HepG2 (cell line): ENCODE measurements around the gene ZFAND4. TPM values are rescaled to one million over a fixed set of nuclear protein-coding genes. Genes with fewer than 3 reads are reported as not detected.

Source experiments
- ELF4 ChIP-seq: sonication (generic); formaldehyde crosslinking; IDR thresholded peaks from 2 replicates; pipeline ENCODE4 v1.5.0; 2020; ENCODE audit warnings: missing genetic modification reagents, mild to moderate bottlenecking, moderate library complexity, borderline replicate concordance
- HMG20B ChIP-seq: conservative IDR thresholded peaks from 2 replicates; pipeline ENCODE4 v1.6.1; 2016; ENCODE audit warnings: missing genetic modification reagents, missing compliant biosample characterization
- HNF1A ChIP-seq, 2 experiments: sonication (generic) in 1 of 2; formaldehyde crosslinking in 1 of 2; IDR thresholded peaks; 2 replicates each; pipeline versions ENCODE4 v1.4.0 to v1.6.1; 2016 to 2020; ENCODE audit warnings: borderline replicate concordance in 1 of 2, low read depth in 1 of 2, mild to moderate bottlenecking in 1 of 2, missing genetic modification reagents in 1 of 2
- SMAD3 ChIP-seq: sonication (generic); formaldehyde crosslinking; IDR thresholded peaks from 2 replicates; pipeline ENCODE4 v1.4.0; 2020; ENCODE audit warnings: missing genetic modification reagents
- STAG1 ChIP-seq: sonication (generic); formaldehyde crosslinking; IDR thresholded peaks from 2 replicates; pipeline ENCODE4 v1.4.0; 2020; ENCODE audit warnings: missing genetic modification reagents
- ZNF382 ChIP-seq: sonication (generic); formaldehyde crosslinking; IDR thresholded peaks from 2 replicates; pipeline ENCODE4 v1.5.0; 2020; ENCODE audit warnings: missing genetic modification reagents, mild to moderate bottlenecking, borderline replicate concordance
- polyA plus RNA-seq, 8 experiments: library from polyadenylated mRNA; depleted of rRNA in 3 of 8; stranded (reverse) in 7 of 8; unstranded in 1 of 8; fragments of >200 nt; fragmentation: Illumina TruSeq in 4 of 8; extraction: Trizol in 4 of 8; gene quantifications; 2 replicates each; pipeline versions ENCODE4 v1.2.1 to v1.2.3, GENCODE V29; 2011 to 2016; ENCODE audit warnings: low read depth in 4 of 8, missing spikeins in 1 of 8, mixed read lengths in 1 of 8; ENCODE audit not compliant: insufficient read depth in 1 of 8
- total RNA-seq, 5 experiments: library from RNA; depleted of rRNA; stranded (reverse); fragments of >200 nt; fragmentation: Illumina TruSeq; extraction: Trizol; gene quantifications; 2 replicates each; pipeline ENCODE4 v1.2.3, GENCODE V29; 2016; ENCODE audit warnings: low read depth in 1 of 5
- TF ChIP-seq, protein P1 (sequence below): sonication (generic); formaldehyde crosslinking; IDR thresholded peaks from 2 replicates; pipeline ENCODE4 v1.5.0; 2020; ENCODE audit warnings: missing genetic modification reagents
- TF ChIP-seq, protein P2 (sequence below): IDR thresholded peaks from 2 replicates; pipeline ENCODE4 v1.6.1; 2016; ENCODE audit warnings: control low read depth

The ZFAND4 gene
- total and polyA plus RNA-seq, 2 of the 13 experiments (the other 11 are each of a cell fraction or from before 2014, with no cell fraction given) = 2.9 to 9.2 TPM

- TF ChIP-seq, protein P1, sequence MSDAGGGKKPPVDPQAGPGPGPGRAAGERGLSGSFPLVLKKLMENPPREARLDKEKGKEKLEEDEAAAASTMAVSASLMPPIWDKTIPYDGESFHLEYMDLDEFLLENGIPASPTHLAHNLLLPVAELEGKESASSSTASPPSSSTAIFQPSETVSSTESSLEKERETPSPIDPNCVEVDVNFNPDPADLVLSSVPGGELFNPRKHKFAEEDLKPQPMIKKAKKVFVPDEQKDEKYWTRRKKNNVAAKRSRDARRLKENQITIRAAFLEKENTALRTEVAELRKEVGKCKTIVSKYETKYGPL = no peak
- no peak for TF ChIP-seq ZNF382 (CRISPR knock-in tag)
- TF ChIP-seq ELF4 (CRISPR knock-in tag) = no peak
- no peak for TF ChIP-seq SMAD3 (CRISPR knock-in tag)
- TF ChIP-seq HNF1A (IDR thresholded peaks at IDR 0.05; ENCODE audit: low read depth) = no peak
- no peak for TF ChIP-seq HNF1A (CRISPR knock-in tag; IDR thresholded peaks at IDR 0.05; ENCODE audit: borderline replicate concordance)
- TF ChIP-seq STAG1 (CRISPR knock-in tag) = no peak
- no peak for TF ChIP-seq HMG20B (CRISPR knock-in tag)
- TF ChIP-seq, protein P2, sequence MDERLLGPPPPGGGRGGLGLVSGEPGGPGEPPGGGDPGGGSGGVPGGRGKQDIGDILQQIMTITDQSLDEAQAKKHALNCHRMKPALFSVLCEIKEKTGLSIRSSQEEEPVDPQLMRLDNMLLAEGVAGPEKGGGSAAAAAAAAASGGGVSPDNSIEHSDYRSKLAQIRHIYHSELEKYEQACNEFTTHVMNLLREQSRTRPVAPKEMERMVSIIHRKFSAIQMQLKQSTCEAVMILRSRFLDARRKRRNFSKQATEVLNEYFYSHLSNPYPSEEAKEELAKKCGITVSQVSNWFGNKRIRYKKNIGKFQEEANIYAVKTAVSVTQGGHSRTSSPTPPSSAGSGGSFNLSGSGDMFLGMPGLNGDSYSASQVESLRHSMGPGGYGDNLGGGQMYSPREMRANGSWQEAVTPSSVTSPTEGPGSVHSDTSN (CRISPR knock-in tag) = no peak
These were observed 46.7 kb downstream of the ZFAND4 start (continued) for GRCh38 chr10:45625879-45626278.
